SK-N-MC (cell line): ENCODE measurements around the gene CD6.

Experiments used
- EZH2 ChIP-seq: fragments of 200-600 bp; sonication (generic); IDR thresholded peaks from one replicate; pipeline ENCODE4 v1.6.1; 2017; ENCODE audit warnings: antibody characterized with exemption
- FOXP2 ChIP-seq: optimal IDR thresholded peaks from 2 replicates; pipeline ENCODE3; 2011; ENCODE audit warnings: mild to moderate bottlenecking, moderate library complexity; ENCODE audit not compliant: insufficient read depth; ENCODE audit errors: extremely low read length, control extremely low read depth
- POLR2AphosphoS5 ChIP-seq: IDR thresholded peaks from 2 replicates; pipeline ENCODE4 v1.6.1; 2012; ENCODE audit warnings: mild to moderate bottlenecking, low read depth, low read length, borderline replicate concordance

- TF ChIP-seq EZH2 (no peak), POLR2AphosphoS5 (no peak), FOXP2 (no peak)
These were observed 38.2 kb downstream of the CD6 start for GRCh38 chr11:61009392-61010275.
